ENCODE measurements around the gene HIPK3. TPM values are rescaled to one million over a fixed set of nuclear protein-coding genes. Genes with fewer than 3 reads are reported as not detected.

Gene HIPK3
- total RNA-seq, 1 donor from 2014 or later: 138 TPM

- DNase-seq: no peak
- no peaks in the 10 kb centered on the region for H3K27me3 ChIP-seq (ENCODE audit: low read depth)
- peak in 1 of 2 donors; percentile 8 for ATAC-seq
- H3K4me1 ChIP-seq: peaks cover 56% of the 10 kb centered on the region
- peak overlapping the region; percentile 47 for H3K27ac ChIP-seq
- no peaks in the 10 kb centered on the region for H3K9me3 ChIP-seq
- H3K4me3 ChIP-seq: no peak overlapping the region
- TF ChIP-seq, protein P1, sequence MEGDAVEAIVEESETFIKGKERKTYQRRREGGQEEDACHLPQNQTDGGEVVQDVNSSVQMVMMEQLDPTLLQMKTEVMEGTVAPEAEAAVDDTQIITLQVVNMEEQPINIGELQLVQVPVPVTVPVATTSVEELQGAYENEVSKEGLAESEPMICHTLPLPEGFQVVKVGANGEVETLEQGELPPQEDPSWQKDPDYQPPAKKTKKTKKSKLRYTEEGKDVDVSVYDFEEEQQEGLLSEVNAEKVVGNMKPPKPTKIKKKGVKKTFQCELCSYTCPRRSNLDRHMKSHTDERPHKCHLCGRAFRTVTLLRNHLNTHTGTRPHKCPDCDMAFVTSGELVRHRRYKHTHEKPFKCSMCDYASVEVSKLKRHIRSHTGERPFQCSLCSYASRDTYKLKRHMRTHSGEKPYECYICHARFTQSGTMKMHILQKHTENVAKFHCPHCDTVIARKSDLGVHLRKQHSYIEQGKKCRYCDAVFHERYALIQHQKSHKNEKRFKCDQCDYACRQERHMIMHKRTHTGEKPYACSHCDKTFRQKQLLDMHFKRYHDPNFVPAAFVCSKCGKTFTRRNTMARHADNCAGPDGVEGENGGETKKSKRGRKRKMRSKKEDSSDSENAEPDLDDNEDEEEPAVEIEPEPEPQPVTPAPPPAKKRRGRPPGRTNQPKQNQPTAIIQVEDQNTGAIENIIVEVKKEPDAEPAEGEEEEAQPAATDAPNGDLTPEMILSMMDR (IDR thresholded peaks at IDR 0.05): no peak
- no peaks in the 10 kb centered on the region for H3K36me3 ChIP-seq
- intact Hi-C loops (cut with DNase I): no loop called here
Measured at GRCh38 chr11:33320016-33320813, 63.0 kb downstream of the HIPK3 start.

DNA sequence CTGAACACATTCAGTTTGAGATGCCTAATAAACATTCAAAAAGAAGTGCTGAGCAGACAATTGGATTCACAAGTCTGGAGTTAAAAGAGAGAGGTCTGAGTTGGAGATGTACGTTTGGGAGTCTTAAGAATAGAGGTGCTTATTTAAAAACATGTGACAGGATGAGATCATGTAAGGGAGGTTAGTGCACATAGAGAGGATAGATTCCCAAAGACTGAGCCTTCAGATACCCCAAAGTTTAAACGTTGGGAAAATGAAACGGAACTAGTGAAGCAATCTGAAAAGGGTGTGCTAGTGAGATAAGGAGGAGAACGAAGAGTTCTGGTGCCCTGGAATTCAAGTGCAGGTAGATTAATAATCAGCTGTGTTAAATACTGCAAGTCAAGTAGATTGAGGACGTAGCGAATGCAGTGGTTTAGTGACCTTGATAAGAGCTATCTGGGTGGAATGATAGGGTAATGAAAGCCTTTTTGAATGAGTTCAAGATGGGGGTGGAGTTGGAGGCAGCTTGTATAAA, 63.7 kb downstream of the HIPK3 start:
- TF ChIP-seq, protein P1 (IDR thresholded peaks at IDR 0.05): no peak
- DNase-seq (no peak), ATAC-seq (peak; percentile 81 to 86)
- no peak overlapping the region for H3K4me3 ChIP-seq
- H3K4me1 ChIP-seq: peaks cover 56% of the 10 kb centered on the region
- no peaks in the 10 kb centered on the region for H3K36me3 ChIP-seq
- H3K27me3 ChIP-seq (ENCODE audit: low read depth): no peaks in the 10 kb centered on the region
- intact Hi-C loops (cut with DNase I): no loop called here
- H3K27ac ChIP-seq: peak overlapping the region; percentile 47
- H3K9me3 ChIP-seq: no peaks in the 10 kb centered on the region

- Histone ChIP-seq H3K4me1 (peaks cover 60% of the 10 kb centered on the region), H3K4me3 (no peak overlapping the region), H3K27ac (no peak overlapping the region), H3K36me3 (no peaks in the 10 kb centered on the region), H3K27me3 (ENCODE audit: low read depth) (no peaks in the 10 kb centered on the region), H3K9me3 (no peaks in the 10 kb centered on the region)
- TF ChIP-seq, protein P1 (IDR thresholded peaks at IDR 0.05): no peak
- DNase-seq: no peak
- intact Hi-C loops (cut with DNase I): no loop called here
- ATAC-seq: peak in 1 of 2 donors; percentile 3
Measured at GRCh38 chr11:33321422-33321821, 64.2 kb downstream of the HIPK3 start.

GRCh38 chr11:33323421-33323820, 66.2 kb downstream of the HIPK3 start:
- H3K4me3 ChIP-seq: no peak overlapping the region
- intact Hi-C loops (cut with DNase I): no loop called here
- H3K27ac ChIP-seq: no peak overlapping the region
- no peaks in the 10 kb centered on the region for H3K36me3 ChIP-seq
- no peaks in the 10 kb centered on the region for H3K27me3 ChIP-seq (ENCODE audit: low read depth)
- DNase-seq (no peak), ATAC-seq (no peak)
- peaks cover 77% of the 10 kb centered on the region for H3K4me1 ChIP-seq
- TF ChIP-seq, protein P1 (IDR thresholded peaks at IDR 0.05): no peak
- no peaks in the 10 kb centered on the region for H3K9me3 ChIP-seq

GRCh38 chr11:33324302-33324985, 67.3 kb downstream of the HIPK3 start:
- Histone ChIP-seq H3K36me3 (peaks cover under 1% of the 10 kb centered on the region), H3K27ac (no peak overlapping the region), H3K4me3 (no peak overlapping the region), H3K27me3 (ENCODE audit: low read depth) (no peaks in the 10 kb centered on the region), H3K4me1 (peaks cover 76% of the 10 kb centered on the region), H3K9me3 (no peaks in the 10 kb centered on the region)
- no peak for DNase-seq
- TF ChIP-seq, protein P1 (IDR thresholded peaks at IDR 0.05): no peak
- intact Hi-C loops (cut with DNase I): no loop called here
- peak; percentile 5 to 18 for ATAC-seq
